GM12878 (cell line): ENCODE measurements around the gene SFXN1.

Source experiments
- JUNB ChIP-seq: IDR thresholded peaks from 2 replicates; pipeline ENCODE4 v1.6.1; 2016; ENCODE audit warnings: antibody characterized with exemption, mild to moderate bottlenecking
- MLLT1 ChIP-seq: fragments of 450-650 bp; IDR thresholded peaks from 2 replicates; pipeline ENCODE4 v1.6.1; 2016; ENCODE audit warnings: mild to moderate bottlenecking
- POLR2A ChIP-seq: IDR thresholded peaks from 2 replicates; pipeline ENCODE4 v1.6.1; 2011; ENCODE audit warnings: low read depth, mild to moderate bottlenecking, low read length
- USF1 ChIP-seq: IDR thresholded peaks from 2 replicates; pipeline ENCODE4 v1.6.1; 2011; ENCODE audit warnings: borderline replicate concordance, low read depth, mild to moderate bottlenecking, moderate library complexity, mixed read lengths, low read length; ENCODE audit not compliant: insufficient read depth; ENCODE audit errors: extremely low read length
- YY1 ChIP-seq: IDR thresholded peaks from 2 replicates; pipeline ENCODE4 v1.6.1; 2011; ENCODE audit warnings: low read depth, mild to moderate bottlenecking, low read length
- TF ChIP-seq, protein P1 (sequence below): IDR thresholded peaks from 2 replicates; pipeline ENCODE4 v1.6.1; 2012; ENCODE audit warnings: low read length, inconsistent platforms

DNA sequence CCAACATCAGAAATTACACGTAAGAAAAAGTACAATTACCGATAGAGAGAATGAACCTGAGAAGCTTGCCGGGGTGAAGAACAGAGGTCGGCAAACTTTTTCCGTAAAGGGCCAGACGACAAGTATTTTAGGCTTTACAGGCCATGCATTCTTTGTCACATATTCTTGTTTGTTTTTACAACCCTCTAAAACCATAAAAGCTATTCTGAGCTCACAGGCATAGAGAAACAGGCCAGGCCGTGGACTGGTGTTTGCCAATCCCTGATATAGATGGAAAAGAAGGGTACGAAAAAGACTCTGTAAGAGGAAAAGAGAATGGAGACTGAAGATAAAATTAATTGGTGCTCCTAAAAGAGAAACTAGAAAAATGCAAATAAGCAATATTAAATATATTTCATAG is 15.4 kb downstream of the SFXN1 start:
- TF ChIP-seq, protein P1, sequence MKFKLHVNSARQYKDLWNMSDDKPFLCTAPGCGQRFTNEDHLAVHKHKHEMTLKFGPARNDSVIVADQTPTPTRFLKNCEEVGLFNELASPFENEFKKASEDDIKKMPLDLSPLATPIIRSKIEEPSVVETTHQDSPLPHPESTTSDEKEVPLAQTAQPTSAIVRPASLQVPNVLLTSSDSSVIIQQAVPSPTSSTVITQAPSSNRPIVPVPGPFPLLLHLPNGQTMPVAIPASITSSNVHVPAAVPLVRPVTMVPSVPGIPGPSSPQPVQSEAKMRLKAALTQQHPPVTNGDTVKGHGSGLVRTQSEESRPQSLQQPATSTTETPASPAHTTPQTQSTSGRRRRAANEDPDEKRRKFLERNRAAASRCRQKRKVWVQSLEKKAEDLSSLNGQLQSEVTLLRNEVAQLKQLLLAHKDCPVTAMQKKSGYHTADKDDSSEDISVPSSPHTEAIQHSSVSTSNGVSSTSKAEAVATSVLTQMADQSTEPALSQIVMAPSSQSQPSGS = no peak
- no peak for TF ChIP-seq USF1
- TF ChIP-seq POLR2A = no peak
- TF ChIP-seq MLLT1 = no peak
- TF ChIP-seq JUNB = no peak
- TF ChIP-seq YY1 = no peak
